ENCODE data around the gene MAFB. TPM values are rescaled to one million over a fixed set of nuclear protein-coding genes. Genes with fewer than 3 reads are reported as not detected.
A peak's percentile ranks its signal among the peaks of the same experiment; 100 is the strongest.
"Not testable (repeated sequence)": the region's sequence is repeated elsewhere in the genome, so short reads cannot be mapped to it uniquely, and the experiment has no call there.

Gene MAFB
- total RNA-seq (10 to 100 TPM in 3 of 6 donors, 1 to 10 TPM in 3; 3.7 to 24.1 (median 12.6) TPM), polyA plus RNA-seq (10 to 100 TPM in 1 of 2 donors, 1 to 10 TPM in 1; 7.9 to 48.0 TPM)

GRCh38 chr20:40689100-40689942 lies at the start of gene MAFB:
TSS of gene MAFB (minus strand) at chr20:40689236. CDS start at chr20:40688850, 386 bp downstream.
- H3K36me3 ChIP-seq = no peaks in the 10 kb centered on the region
- peak; percentile 70 to 85 (median 83) for ATAC-seq
- DNase-seq = peak; percentile 91 to 97 (median 94)
- intact Hi-C loops (cut with DNase I) = no loop called here
- no peaks in the 10 kb centered on the region for H3K9me3 ChIP-seq
- H3K27ac ChIP-seq = peak within 1 kb of the TSS; percentile 89 to 98 (median 93)
- TF ChIP-seq CTCF (IDR thresholded peaks at IDR 0.05) = no peak
- WGBS, 2 donors = 0% methylated on average over 70 to 85 of the region's 85 CpGs
- no peak for FAIRE-seq
- peak within 1 kb of the TSS; percentile 47 to 75 (median 62) for H3K4me3 ChIP-seq
- H3K4me1 ChIP-seq = peaks cover 0 to 4% (median 0%) of the 10 kb centered on the region in 3 donors
- H3K27me3 ChIP-seq = peaks cover 0 to 19% (median 4%) of the 10 kb centered on the region in 4 donors

- H3K27ac ChIP-seq; FAIRE-seq; H3K36me3 ChIP-seq; H3K9me3 ChIP-seq; ATAC-seq; H3K4me3 ChIP-seq; H3K27me3 ChIP-seq; DNase-seq; H3K4me1 ChIP-seq; intact Hi-C loops (cut with DNase I): not testable (repeated sequence)
- WGBS, 2 donors = 70 to 80% methylated on average over 4 of the region's 4 CpGs
Measured at GRCh38 chr20:40736468-40736867, 47.4 kb upstream of the MAFB start.

- DNase-seq (no peak), FAIRE-seq (no peak), ATAC-seq (no peak)
- WGBS, 2 donors = 12 to 19% methylated on average over 2 of the region's 2 CpGs
- Histone ChIP-seq H3K9me3 (no peaks in the 10 kb centered on the region), H3K4me3 (no peak overlapping the region), H3K27me3 (peaks cover 0 to under 1% (median 0%) of the 10 kb centered on the region in 4 donors), H3K4me1 (no peaks in the 10 kb centered on the region), H3K27ac (no peak overlapping the region), H3K36me3 (no peaks in the 10 kb centered on the region)
- intact Hi-C loops (cut with DNase I) = no loop called here
- no peak for TF ChIP-seq CTCF (IDR thresholded peaks at IDR 0.05)
Measured at GRCh38 chr20:40728996-40729395, 40.0 kb upstream of the MAFB start.

GRCh38 chr20:40728470-40728869 lies 39.4 kb upstream of the MAFB start:
- intact Hi-C loops (cut with DNase I) = no loop called here
- Histone ChIP-seq H3K9me3 (no peaks in the 10 kb centered on the region), H3K4me1 (no peaks in the 10 kb centered on the region), H3K27me3 (no peaks in the 10 kb centered on the region), H3K4me3 (no peak overlapping the region), H3K36me3 (no peaks in the 10 kb centered on the region), H3K27ac (no peak overlapping the region)
- DNase-seq (no peak), FAIRE-seq (no peak), ATAC-seq (no peak)
- WGBS, 2 donors = 36 to 43% methylated on average over 1 of the region's 1 CpG
- TF ChIP-seq CTCF (IDR thresholded peaks at IDR 0.05) = no peak

- H3K27ac ChIP-seq = no peak overlapping the region
- DNase-seq (no peak), FAIRE-seq (no peak), ATAC-seq (no peak)
- TF ChIP-seq CTCF (IDR thresholded peaks at IDR 0.05) = no peak
- no peak overlapping the region for H3K4me3 ChIP-seq
- no peaks in the 10 kb centered on the region for H3K9me3 ChIP-seq
- no peaks in the 10 kb centered on the region for H3K4me1 ChIP-seq
- H3K36me3 ChIP-seq = no peaks in the 10 kb centered on the region
- no peaks in the 10 kb centered on the region for H3K27me3 ChIP-seq
- intact Hi-C loops (cut with DNase I) = no loop called here
Measured at GRCh38 chr20:40727960-40728359, 38.9 kb upstream of the MAFB start.

All from pancreas (tissue), 10 donors.